HepG2 (cell line): ENCODE results near the gene FLYWCH1. TPM values are rescaled to one million over a fixed set of nuclear protein-coding genes. Genes with fewer than 3 reads are reported as not detected.

Experiments
- ATAC-seq: fragments of 200-7000 bp; cut with Tn5 transposase; 3 replicates; pipeline ENCODE4 v1.9.1; 2020; ENCODE audit warnings: mild to moderate bottlenecking, moderate library complexity
- BruUV-seq: library from RNA; stranded (reverse); fragments of 400-500 nt; replicated peaks from 2 replicates; lab custom pipeline; 2021; lab: Mats Ljungman, UMichigan
- CTCF ChIA-PET: fragments of 300-600 bp; formaldehyde crosslinking; extraction: SDS; loops from one replicate; lab custom pipeline; 2021; ENCODE audit warnings: low total read pairs, inconsistent platforms, low intra/inter-chr PET ratio; lab: Yijun Ruan, JAX
- POLR2A ChIA-PET: fragments of 350-600 bp; sonication (Branson Sonifier 250); formaldehyde crosslinking; loops from one replicate; lab custom pipeline; 2020; ENCODE audit warnings: antibody characterized with exemption, inconsistent platforms; lab: Yijun Ruan, JAX
- DNase-seq: peaks from one replicate; pipeline ENCODE4 v3.0.0-alpha.2; 2015; ENCODE audit warnings: low spot score
- FAIRE-seq: peaks from 3 replicates; lab custom pipeline; 2011; peaks lifted over from hg19 to GRCh38; lab: Jason Lieb, UNC
- H2AFZ ChIP-seq: one replicate; pipeline ENCODE4 v1.6.1; 2011; ENCODE audit warnings: low read length, inconsistent platforms
- H3K27ac ChIP-seq: fragments of 300-600 bp; 3 replicates; pipeline ENCODE4 v1.8.0; 2011; ENCODE audit warnings: mixed run types, mild to moderate bottlenecking, mixed read lengths, low read length, inconsistent platforms; ENCODE audit not compliant: insufficient read depth; ENCODE audit errors: extremely low read length
- H3K27me3 ChIP-seq, 2 experiments: fragments of 200-600 bp in 1 of 2; 2 replicates in 1 of 2; 3 replicates in 1 of 2; pipeline versions ENCODE4 v1.6.0 to v1.8.0; 2011; ENCODE audit warnings: low read length in 2 of 2, mild to moderate bottlenecking in 2 of 2, moderate library complexity in 2 of 2, inconsistent platforms in 1 of 2; ENCODE audit not compliant: insufficient read depth in 2 of 2, control insufficient read depth in 1 of 2
- H3K36me3 ChIP-seq, 2 experiments: fragments of 200-600 bp in 1 of 2; replicated peaks in 1 of 2; 2 replicates in 1 of 2; 3 replicates in 1 of 2; pipeline versions ENCODE4 v1.5.1 to v1.8.0; 2011; ENCODE audit warnings: low read length in 2 of 2, inconsistent platforms in 1 of 2; ENCODE audit not compliant: insufficient read depth in 2 of 2, control insufficient read depth in 1 of 2
- H3K4me1 ChIP-seq: 2 replicates; pipeline ENCODE4 v1.5.1; 2012; ENCODE audit warnings: low read length, inconsistent platforms; ENCODE audit not compliant: insufficient read depth
- H3K4me2 ChIP-seq: 2 replicates; pipeline ENCODE4 v1.6.0; 2011; ENCODE audit warnings: low read depth, low read length, inconsistent platforms
- H3K4me3 ChIP-seq, 3 experiments: fragments of 200-600 bp in 1 of 3; sonication (generic), shearing (Covaris generic) in 1 of 3; replicated peaks in 1 of 3; 2 replicates each; pipeline ENCODE4 v1.5.1; 2011 to 2016; ENCODE audit warnings: low read length in 3 of 3, inconsistent platforms in 2 of 3, low read depth in 2 of 3, mild to moderate bottlenecking in 2 of 3, control low read depth in 1 of 3, mixed read lengths in 1 of 3; ENCODE audit not compliant: insufficient read depth in 1 of 3
- H3K79me2 ChIP-seq: one replicate; pipeline ENCODE4 v1.6.1; 2011; ENCODE audit warnings: low read length, inconsistent platforms; ENCODE audit not compliant: insufficient read depth
- H3K9ac ChIP-seq: 2 replicates; pipeline ENCODE4 v1.6.0; 2011; ENCODE audit warnings: mild to moderate bottlenecking, low read depth, low read length, inconsistent platforms; ENCODE audit not compliant: insufficient read depth
- H3K9me3 ChIP-seq: 2 replicates; pipeline ENCODE4 v1.5.1; 2012; ENCODE audit warnings: mild to moderate bottlenecking, low read length
- H4K20me1 ChIP-seq: 2 replicates; pipeline ENCODE4 v1.6.0; 2011; ENCODE audit warnings: inconsistent platforms, mild to moderate bottlenecking, low read length, moderate library complexity; ENCODE audit not compliant: insufficient read depth
- AHR ChIP-seq: IDR thresholded peaks from 2 replicates; pipeline ENCODE4 v1.6.1; 2018; ENCODE audit warnings: missing genetic modification reagents, missing compliant biosample characterization
- BRCA1 ChIP-seq: sonication (generic); formaldehyde crosslinking; IDR thresholded peaks from 2 replicates; pipeline ENCODE4 v1.4.0; 2020; ENCODE audit warnings: missing genetic modification reagents
- FOXK2 ChIP-seq: fragments of 450-650 bp; IDR thresholded peaks from 2 replicates; pipeline ENCODE4 v1.6.1; 2016
- IRF2 ChIP-seq: IDR thresholded peaks from 2 replicates; pipeline ENCODE4 v1.6.1; 2018; ENCODE audit warnings: missing genetic modification reagents, missing compliant biosample characterization
- LCORL ChIP-seq, 2 experiments: fragments of 450-650 bp in 1 of 2; sonication (generic) in 1 of 2; formaldehyde crosslinking in 1 of 2; IDR thresholded peaks; 2 replicates each; pipeline versions ENCODE4 v1.5.0 to v1.6.1; 2017 to 2020; ENCODE audit warnings: antibody characterized with exemption in 1 of 2, missing genetic modification reagents in 1 of 2
- PLRG1 ChIP-seq: fragments of 450-650 bp; conservative IDR thresholded peaks from 2 replicates; pipeline ENCODE4 v1.6.1; 2016
- RBFOX2 ChIP-seq: fragments of 200-400 bp; formaldehyde crosslinking; IDR thresholded peaks from 2 replicates; pipeline ENCODE4 v1.6.1; 2017; ENCODE audit warnings: low read depth, mild to moderate bottlenecking, low read length
- SMARCE1 ChIP-seq: fragments of 450-650 bp; IDR thresholded peaks from 2 replicates; pipeline ENCODE4 v1.6.1; 2017; ENCODE audit warnings: borderline replicate concordance
- SYNCRIP ChIP-seq: fragments of 200-400 bp; formaldehyde crosslinking; IDR thresholded peaks from 2 replicates; pipeline ENCODE4 v1.6.1; 2018; ENCODE audit warnings: mild to moderate bottlenecking, low read depth, low read length; ENCODE audit not compliant: insufficient read depth
- ZNF260 ChIP-seq: sonication (generic); formaldehyde crosslinking; IDR thresholded peaks from 2 replicates; pipeline ENCODE4 v1.4.0; 2020; ENCODE audit warnings: missing genetic modification reagents, low read depth, mild to moderate bottlenecking, borderline replicate concordance
- ZNF331 ChIP-seq: sonication (generic); formaldehyde crosslinking; IDR thresholded peaks from 2 replicates; pipeline ENCODE4 v1.4.0; 2020; ENCODE audit warnings: missing genetic modification reagents
- ZNF569 ChIP-seq: sonication (generic); formaldehyde crosslinking; IDR thresholded peaks from 2 replicates; pipeline ENCODE4 v1.5.0; 2020; ENCODE audit warnings: mild to moderate bottlenecking, missing genetic modification reagents, moderate library complexity, borderline replicate concordance
- WGBS: methylation state at CpG from one replicate; pipeline ENCODE4 v1.1.6; 2017; ENCODE audit warnings: low lambda C conversion rate; 5-methylcytosine and 5-hydroxymethylcytosine counted together
- in situ Hi-C: cut with HindIII; loops from 2 replicates; pipeline ENCODE4 v1.10.0; 2017; ENCODE audit warnings: low pct_unique_long_range_greater_than_20kb; ENCODE audit not compliant: extremely low pct_ligation_motif_present
- intact Hi-C: fragments of 100-400 bp; cut with micrococcal nuclease; formaldehyde crosslinking; loops from one replicate; pipeline ENCODE4 v1.10.0; 2022; ENCODE audit not compliant: unreplicated experiment
- polyA plus RNA-seq, 8 experiments: library from polyadenylated mRNA; depleted of rRNA in 3 of 8; stranded (reverse) in 7 of 8; unstranded in 1 of 8; fragments of >200 nt; fragmentation: Illumina TruSeq in 4 of 8; extraction: Trizol in 4 of 8; gene quantifications; 2 replicates each; pipeline versions ENCODE4 v1.2.1 to v1.2.3, GENCODE V29; 2011 to 2016; ENCODE audit warnings: low read depth in 4 of 8, missing spikeins in 1 of 8, mixed read lengths in 1 of 8; ENCODE audit not compliant: insufficient read depth in 1 of 8
- total RNA-seq, 5 experiments: library from RNA; depleted of rRNA; stranded (reverse); fragments of >200 nt; fragmentation: Illumina TruSeq; extraction: Trizol; gene quantifications; 2 replicates each; pipeline ENCODE4 v1.2.3, GENCODE V29; 2016; ENCODE audit warnings: low read depth in 1 of 5
- TF ChIP-seq, protein P1 (sequence below): sonication (generic); formaldehyde crosslinking; IDR thresholded peaks from 2 replicates; pipeline ENCODE4 v1.4.0; 2020; ENCODE audit warnings: missing genetic modification reagents
- TF ChIP-seq, protein P2 (sequence below): sonication (generic); formaldehyde crosslinking; IDR thresholded peaks from 2 replicates; pipeline ENCODE4 v1.5.0; 2020; ENCODE audit warnings: missing genetic modification reagents
- TF ChIP-seq, protein P3 (sequence below): sonication (generic); formaldehyde crosslinking; IDR thresholded peaks from 2 replicates; pipeline ENCODE4 v1.4.0; 2020; ENCODE audit warnings: missing genetic modification reagents
- TF ChIP-seq, protein P4 (sequence below): sonication (generic); formaldehyde crosslinking; IDR thresholded peaks from 2 replicates; pipeline ENCODE4 v1.4.0; 2020; ENCODE audit warnings: missing genetic modification reagents, borderline replicate concordance

FLYWCH1 gene
- total and polyA plus RNA-seq, 2 of the 13 experiments (the other 11 are each of a cell fraction or from before 2014, with no cell fraction given), result 7.3 to 12.4 TPM

DNA sequence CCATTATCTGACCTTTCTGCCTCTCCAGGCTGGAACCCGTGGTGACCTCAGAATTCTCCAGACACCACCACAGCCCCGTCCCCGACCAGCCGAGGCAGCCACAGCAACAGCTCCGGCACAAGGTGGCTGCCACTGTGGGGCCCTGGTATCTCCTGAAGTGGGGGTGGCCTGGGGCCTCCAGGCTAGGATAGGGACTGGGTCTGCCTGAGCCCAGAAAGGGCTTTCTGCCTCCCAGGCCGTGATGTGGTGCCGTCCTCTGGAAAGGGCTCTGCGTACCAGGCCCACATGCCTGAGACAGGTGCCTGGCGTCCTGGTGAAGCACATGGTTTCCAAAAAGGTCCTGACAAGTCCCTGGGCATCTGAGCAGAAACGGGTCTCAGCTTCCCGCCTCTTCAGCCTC lies 17.1 kb downstream of the FLYWCH1 start:
- Histone ChIP-seq H3K4me3 (no peak overlapping the region), H3K36me3 (peaks cover 6 to 8% of the 10 kb centered on the region in 2 experiments; a peak in 3 of 5 replicates), H3K27ac (no peak overlapping the region), H3K9ac (no peak overlapping the region), H3K4me2 (no peak overlapping the region), H4K20me1 (no peaks in the 10 kb centered on the region), H3K27me3 (no peaks in the 10 kb centered on the region), H2AFZ (no peak overlapping the region), H3K4me1 (0 out of 2 replicates have a peak, but pooled peaks cover 9% of the 10 kb centered on the region), H3K79me2 (no peaks in the 10 kb centered on the region), H3K9me3 (no peaks in the 10 kb centered on the region)
- intact Hi-C loops (no loop called here), in situ Hi-C loops (no loop called here)
- ChIA-PET POLR2A (no interaction called here), CTCF (no interaction called here)
- FAIRE-seq (no peak), DNase-seq (no peak), ATAC-seq (no peak)
- no TSS peak for BruUV-seq
- 92% methylated on average over 7 of the region's 11 CpGs for WGBS
- no peak for TF ChIP-seq SYNCRIP
- no peak for TF ChIP-seq PLRG1
- TF ChIP-seq, protein P1, sequence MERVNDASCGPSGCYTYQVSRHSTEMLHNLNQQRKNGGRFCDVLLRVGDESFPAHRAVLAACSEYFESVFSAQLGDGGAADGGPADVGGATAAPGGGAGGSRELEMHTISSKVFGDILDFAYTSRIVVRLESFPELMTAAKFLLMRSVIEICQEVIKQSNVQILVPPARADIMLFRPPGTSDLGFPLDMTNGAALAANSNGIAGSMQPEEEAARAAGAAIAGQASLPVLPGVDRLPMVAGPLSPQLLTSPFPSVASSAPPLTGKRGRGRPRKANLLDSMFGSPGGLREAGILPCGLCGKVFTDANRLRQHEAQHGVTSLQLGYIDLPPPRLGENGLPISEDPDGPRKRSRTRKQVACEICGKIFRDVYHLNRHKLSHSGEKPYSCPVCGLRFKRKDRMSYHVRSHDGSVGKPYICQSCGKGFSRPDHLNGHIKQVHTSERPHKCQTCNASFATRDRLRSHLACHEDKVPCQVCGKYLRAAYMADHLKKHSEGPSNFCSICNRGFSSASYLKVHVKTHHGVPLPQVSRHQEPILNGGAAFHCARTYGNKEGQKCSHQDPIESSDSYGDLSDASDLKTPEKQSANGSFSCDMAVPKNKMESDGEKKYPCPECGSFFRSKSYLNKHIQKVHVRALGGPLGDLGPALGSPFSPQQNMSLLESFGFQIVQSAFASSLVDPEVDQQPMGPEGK (CRISPR knock-in tag), result no peak
- TF ChIP-seq ZNF331 (CRISPR knock-in tag), result no peak
- TF ChIP-seq, protein P2, sequence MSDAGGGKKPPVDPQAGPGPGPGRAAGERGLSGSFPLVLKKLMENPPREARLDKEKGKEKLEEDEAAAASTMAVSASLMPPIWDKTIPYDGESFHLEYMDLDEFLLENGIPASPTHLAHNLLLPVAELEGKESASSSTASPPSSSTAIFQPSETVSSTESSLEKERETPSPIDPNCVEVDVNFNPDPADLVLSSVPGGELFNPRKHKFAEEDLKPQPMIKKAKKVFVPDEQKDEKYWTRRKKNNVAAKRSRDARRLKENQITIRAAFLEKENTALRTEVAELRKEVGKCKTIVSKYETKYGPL (CRISPR knock-in tag), result no peak
- no peak for TF ChIP-seq IRF2 (CRISPR knock-in tag)
- TF ChIP-seq BRCA1 (CRISPR knock-in tag), result no peak
- TF ChIP-seq ZNF260 (CRISPR knock-in tag), result no peak
- TF ChIP-seq LCORL (IDR thresholded peaks at IDR 0.05), result no peak
- TF ChIP-seq LCORL (CRISPR knock-in tag; IDR thresholded peaks at IDR 0.05), result no peak
- TF ChIP-seq RBFOX2, result no peak
- TF ChIP-seq, protein P3, sequence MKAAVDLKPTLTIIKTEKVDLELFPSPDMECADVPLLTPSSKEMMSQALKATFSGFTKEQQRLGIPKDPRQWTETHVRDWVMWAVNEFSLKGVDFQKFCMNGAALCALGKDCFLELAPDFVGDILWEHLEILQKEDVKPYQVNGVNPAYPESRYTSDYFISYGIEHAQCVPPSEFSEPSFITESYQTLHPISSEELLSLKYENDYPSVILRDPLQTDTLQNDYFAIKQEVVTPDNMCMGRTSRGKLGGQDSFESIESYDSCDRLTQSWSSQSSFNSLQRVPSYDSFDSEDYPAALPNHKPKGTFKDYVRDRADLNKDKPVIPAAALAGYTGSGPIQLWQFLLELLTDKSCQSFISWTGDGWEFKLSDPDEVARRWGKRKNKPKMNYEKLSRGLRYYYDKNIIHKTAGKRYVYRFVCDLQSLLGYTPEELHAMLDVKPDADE (CRISPR knock-in tag), result no peak
- TF ChIP-seq SMARCE1, result no peak
- TF ChIP-seq, protein P4, sequence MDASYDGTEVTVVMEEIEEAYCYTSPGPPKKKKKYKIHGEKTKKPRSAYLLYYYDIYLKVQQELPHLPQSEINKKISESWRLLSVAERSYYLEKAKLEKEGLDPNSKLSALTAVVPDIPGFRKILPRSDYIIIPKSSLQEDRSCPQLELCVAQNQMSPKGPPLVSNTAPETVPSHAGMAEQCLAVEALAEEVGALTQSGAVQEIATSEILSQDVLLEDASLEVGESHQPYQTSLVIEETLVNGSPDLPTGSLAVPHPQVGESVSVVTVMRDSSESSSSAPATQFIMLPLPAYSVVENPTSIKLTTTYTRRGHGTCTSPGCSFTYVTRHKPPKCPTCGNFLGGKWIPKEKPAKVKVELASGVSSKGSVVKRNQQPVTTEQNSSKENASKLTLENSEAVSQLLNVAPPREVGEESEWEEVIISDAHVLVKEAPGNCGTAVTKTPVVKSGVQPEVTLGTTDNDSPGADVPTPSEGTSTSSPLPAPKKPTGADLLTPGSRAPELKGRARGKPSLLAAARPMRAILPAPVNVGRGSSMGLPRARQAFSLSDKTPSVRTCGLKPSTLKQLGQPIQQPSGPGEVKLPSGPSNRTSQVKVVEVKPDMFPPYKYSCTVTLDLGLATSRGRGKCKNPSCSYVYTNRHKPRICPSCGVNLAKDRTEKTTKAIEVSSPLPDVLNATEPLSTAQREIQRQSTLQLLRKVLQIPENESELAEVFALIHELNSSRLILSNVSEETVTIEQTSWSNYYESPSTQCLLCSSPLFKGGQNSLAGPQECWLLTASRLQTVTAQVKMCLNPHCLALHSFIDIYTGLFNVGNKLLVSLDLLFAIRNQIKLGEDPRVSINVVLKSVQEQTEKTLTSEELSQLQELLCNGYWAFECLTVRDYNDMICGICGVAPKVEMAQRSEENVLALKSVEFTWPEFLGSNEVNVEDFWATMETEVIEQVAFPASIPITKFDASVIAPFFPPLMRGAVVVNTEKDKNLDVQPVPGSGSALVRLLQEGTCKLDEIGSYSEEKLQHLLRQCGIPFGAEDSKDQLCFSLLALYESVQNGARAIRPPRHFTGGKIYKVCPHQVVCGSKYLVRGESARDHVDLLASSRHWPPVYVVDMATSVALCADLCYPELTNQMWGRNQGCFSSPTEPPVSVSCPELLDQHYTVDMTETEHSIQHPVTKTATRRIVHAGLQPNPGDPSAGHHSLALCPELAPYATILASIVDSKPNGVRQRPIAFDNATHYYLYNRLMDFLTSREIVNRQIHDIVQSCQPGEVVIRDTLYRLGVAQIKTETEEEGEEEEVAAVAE (CRISPR knock-in tag), result no peak
- TF ChIP-seq AHR (CRISPR knock-in tag), result no peak
- TF ChIP-seq ZNF569 (CRISPR knock-in tag), result no peak
- no peak for TF ChIP-seq FOXK2
